Endodermal cell (in vitro differentiated cells): ENCODE results near the gene EIF3A. TPM values are rescaled to one million over a fixed set of nuclear protein-coding genes. Genes with fewer than 3 reads are reported as not detected.

ENCODE experiments used
- DNase-seq: peaks from one replicate; pipeline ENCODE4 v3.0.0-alpha.2; 2017
- H3K27ac ChIP-seq: 2 replicates; pipeline ENCODE4 v1.5.1; 2013; ENCODE audit warnings: mild to moderate bottlenecking, low read depth, low read length, moderate library complexity
- H3K27me3 ChIP-seq: 2 replicates; pipeline ENCODE4 v1.6.1; 2013; ENCODE audit warnings: mild to moderate bottlenecking, low read length, moderate library complexity; ENCODE audit not compliant: insufficient read depth, control insufficient read depth, poor library complexity, severe bottlenecking
- H3K36me3 ChIP-seq: 2 replicates; pipeline ENCODE4 v1.7.0; 2013; ENCODE audit warnings: mild to moderate bottlenecking, low read length, moderate library complexity; ENCODE audit not compliant: control insufficient read depth, insufficient read depth
- H3K4me1 ChIP-seq: one replicate; pipeline ENCODE4 v1.7.0; 2013; ENCODE audit warnings: low read length; ENCODE audit not compliant: control insufficient read depth, insufficient read depth
- H3K4me3 ChIP-seq: 2 replicates; pipeline ENCODE4 v1.5.1; 2013; ENCODE audit warnings: mild to moderate bottlenecking, low read length, moderate library complexity
- H3K9ac ChIP-seq: 2 replicates; pipeline ENCODE4 v1.6.1; 2013; ENCODE audit warnings: mild to moderate bottlenecking, low read length, moderate library complexity; ENCODE audit not compliant: poor library complexity, severe bottlenecking; ENCODE audit errors: extremely low read depth
- H3K9me3 ChIP-seq: 2 replicates; pipeline ENCODE4 v1.6.1; 2013; ENCODE audit warnings: mild to moderate bottlenecking, low read length, moderate library complexity; ENCODE audit not compliant: control insufficient read depth
- H3K27ac Mint-ChIP-seq: 2 replicates; pipeline ENCODE4 v1.8.0; 2020; ENCODE audit warnings: mixed read lengths
- H3K27me3 Mint-ChIP-seq: 2 replicates; pipeline ENCODE4 v1.8.0; 2021; ENCODE audit warnings: mild to moderate bottlenecking, mixed read lengths; ENCODE audit not compliant: insufficient read depth
- H3K36me3 Mint-ChIP-seq: 2 replicates; pipeline ENCODE4 v1.8.0; 2020; ENCODE audit warnings: low read depth, mixed read lengths
- H3K4me1 Mint-ChIP-seq: 2 replicates; pipeline ENCODE4 v1.8.0; 2020; ENCODE audit warnings: mixed read lengths
- H3K4me3 Mint-ChIP-seq: 2 replicates; pipeline ENCODE4 v1.8.0; 2020; ENCODE audit warnings: mild to moderate bottlenecking, moderate library complexity, mixed read lengths
- H3K9me3 Mint-ChIP-seq: 2 replicates; pipeline ENCODE4 v1.8.0; 2020; ENCODE audit warnings: mild to moderate bottlenecking, mixed read lengths
- WGBS, 2 experiments: methylation state at CpG; one replicate each; pipeline versions ENCODE4 v1.1.5 to v1.1.7; 2013; ENCODE audit warnings: missing lambda C conversion rate in 2 of 2, mixed read lengths in 1 of 2; ENCODE audit not compliant: insufficient coverage in 1 of 2, insufficient read length in 1 of 2; 5-methylcytosine and 5-hydroxymethylcytosine counted together
- total RNA-seq, 2 donors: library from RNA; stranded (reverse); fragmentation: NEBNext Ultra II Directional in 1 of 2; extraction: Animal tissue kit (Norgen Biotek cat#: 25700) in 1 of 2; gene quantifications; 2 replicates in 1 of 2; 3 replicates in 1 of 2; pipeline ENCODE4 v1.2.1, GENCODE V29; 2021
- TF ChIP-seq, protein P1 (sequence below): fragments of 200-600 bp; sonication (generic); conservative IDR thresholded peaks from 2 replicates; pipeline ENCODE4 v1.5.0; 2021; ENCODE audit warnings: antibody characterized with exemption, mild to moderate bottlenecking

Gene EIF3A
- total RNA-seq, 2 donors from 2014 or later = 134 to 144 TPM

- Mint-ChIP-seq H3K4me1 (no peaks in the 10 kb centered on the region), H3K9me3 (no peaks in the 10 kb centered on the region), H3K36me3 (peaks cover 87% of the 10 kb centered on the region), H3K27ac (peak overlapping the region; percentile 58), H3K4me3 (no peak overlapping the region), H3K27me3 (no peaks in the 10 kb centered on the region)
- Histone ChIP-seq H3K9ac (no peak overlapping the region), H3K27ac (no peak overlapping the region), H3K36me3 (peaks cover 97% of the 10 kb centered on the region), H3K27me3 (no peaks in the 10 kb centered on the region), H3K9me3 (no peaks in the 10 kb centered on the region), H3K4me3 (no peak overlapping the region), H3K4me1 (peaks cover 3% of the 10 kb centered on the region)
- DNase-seq = no peak
- TF ChIP-seq, protein P1, sequence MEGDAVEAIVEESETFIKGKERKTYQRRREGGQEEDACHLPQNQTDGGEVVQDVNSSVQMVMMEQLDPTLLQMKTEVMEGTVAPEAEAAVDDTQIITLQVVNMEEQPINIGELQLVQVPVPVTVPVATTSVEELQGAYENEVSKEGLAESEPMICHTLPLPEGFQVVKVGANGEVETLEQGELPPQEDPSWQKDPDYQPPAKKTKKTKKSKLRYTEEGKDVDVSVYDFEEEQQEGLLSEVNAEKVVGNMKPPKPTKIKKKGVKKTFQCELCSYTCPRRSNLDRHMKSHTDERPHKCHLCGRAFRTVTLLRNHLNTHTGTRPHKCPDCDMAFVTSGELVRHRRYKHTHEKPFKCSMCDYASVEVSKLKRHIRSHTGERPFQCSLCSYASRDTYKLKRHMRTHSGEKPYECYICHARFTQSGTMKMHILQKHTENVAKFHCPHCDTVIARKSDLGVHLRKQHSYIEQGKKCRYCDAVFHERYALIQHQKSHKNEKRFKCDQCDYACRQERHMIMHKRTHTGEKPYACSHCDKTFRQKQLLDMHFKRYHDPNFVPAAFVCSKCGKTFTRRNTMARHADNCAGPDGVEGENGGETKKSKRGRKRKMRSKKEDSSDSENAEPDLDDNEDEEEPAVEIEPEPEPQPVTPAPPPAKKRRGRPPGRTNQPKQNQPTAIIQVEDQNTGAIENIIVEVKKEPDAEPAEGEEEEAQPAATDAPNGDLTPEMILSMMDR = no peak
- WGBS, 2 experiments = 80% methylated on average over 1 of the region's 1 CpG; no CpG with 5 or more reads in 1 of the 2 experiments
Measured at GRCh38 chr10:119061352-119061751, 19.3 kb downstream of the EIF3A start.

- Histone ChIP-seq H3K36me3 (peaks cover 99% of the 10 kb centered on the region), H3K4me1 (peaks cover 3% of the 10 kb centered on the region), H3K9me3 (no peaks in the 10 kb centered on the region), H3K27me3 (no peaks in the 10 kb centered on the region), H3K9ac (no peak overlapping the region), H3K27ac (no peak overlapping the region), H3K4me3 (no peak overlapping the region)
- Mint-ChIP-seq H3K4me1 (no peaks in the 10 kb centered on the region), H3K27me3 (no peaks in the 10 kb centered on the region), H3K4me3 (no peak overlapping the region), H3K36me3 (peaks cover 86% of the 10 kb centered on the region), H3K27ac (no peak overlapping the region), H3K9me3 (no peaks in the 10 kb centered on the region)
- TF ChIP-seq, protein P1 = no peak
- DNase-seq = no peak
- WGBS, 2 experiments = 100% methylated on average over 1 of the region's 1 CpG; no CpG with 5 or more reads in 1 of the 2 experiments
Measured at GRCh38 chr10:119060107-119060506, 20.5 kb downstream of the EIF3A start.

GRCh38 chr10:119059557-119059956 is 21.1 kb downstream of the EIF3A start:
- WGBS, 2 experiments = 96 to 97% methylated on average over 4 of the region's 4 CpGs
- no peak overlapping the region for H3K9ac ChIP-seq
- H3K4me3 Mint-ChIP-seq = no peak overlapping the region
- H3K27me3 ChIP-seq = no peaks in the 10 kb centered on the region
- H3K27ac Mint-ChIP-seq = peak overlapping the region; percentile 20
- H3K27me3 Mint-ChIP-seq = no peaks in the 10 kb centered on the region
- no peaks in the 10 kb centered on the region for H3K4me1 Mint-ChIP-seq
- no peak overlapping the region for H3K27ac ChIP-seq
- H3K9me3 Mint-ChIP-seq = no peaks in the 10 kb centered on the region
- TF ChIP-seq, protein P1 = no peak
- H3K4me1 ChIP-seq = peaks cover 3% of the 10 kb centered on the region
- H3K36me3 Mint-ChIP-seq = peaks cover 86% of the 10 kb centered on the region
- DNase-seq = no peak
- no peaks in the 10 kb centered on the region for H3K9me3 ChIP-seq
- peaks cover 99% of the 10 kb centered on the region for H3K36me3 ChIP-seq
- no peak overlapping the region for H3K4me3 ChIP-seq
